T-helper 1 cell treated with Interleukin-12 subunit alpha and Interleukin-12 subunit beta and Interleukin-4 antibody, amounts not matched to agents 30 μg/mL and 1 μg/mL, for 36 hours (primary cell): Measurements from ENCODE around the gene STARD9.
A peak's percentile ranks its signal among the peaks of the same experiment; 100 is the strongest.

Experiments
- H3K27ac Mint-ChIP-seq: one replicate; pipeline ENCODE4 v1.8.0; 2021; ENCODE audit warnings: mild to moderate bottlenecking, mixed read lengths
- H3K27me3 Mint-ChIP-seq: one replicate; pipeline ENCODE4 v1.8.0; 2021; ENCODE audit warnings: low read depth, mixed read lengths
- H3K36me3 Mint-ChIP-seq: one replicate; pipeline ENCODE4 v1.8.0; 2021; ENCODE audit warnings: low read depth, mixed read lengths
- H3K4me1 Mint-ChIP-seq: one replicate; pipeline ENCODE4 v1.8.0; 2021; ENCODE audit warnings: low read depth, mixed read lengths
- H3K4me3 Mint-ChIP-seq: one replicate; pipeline ENCODE4 v1.8.0; 2021; ENCODE audit warnings: mild to moderate bottlenecking, moderate library complexity, mixed read lengths
- H3K9me3 Mint-ChIP-seq: one replicate; pipeline ENCODE4 v1.8.0; 2021; ENCODE audit warnings: mixed read lengths

STARD9 gene

DNA sequence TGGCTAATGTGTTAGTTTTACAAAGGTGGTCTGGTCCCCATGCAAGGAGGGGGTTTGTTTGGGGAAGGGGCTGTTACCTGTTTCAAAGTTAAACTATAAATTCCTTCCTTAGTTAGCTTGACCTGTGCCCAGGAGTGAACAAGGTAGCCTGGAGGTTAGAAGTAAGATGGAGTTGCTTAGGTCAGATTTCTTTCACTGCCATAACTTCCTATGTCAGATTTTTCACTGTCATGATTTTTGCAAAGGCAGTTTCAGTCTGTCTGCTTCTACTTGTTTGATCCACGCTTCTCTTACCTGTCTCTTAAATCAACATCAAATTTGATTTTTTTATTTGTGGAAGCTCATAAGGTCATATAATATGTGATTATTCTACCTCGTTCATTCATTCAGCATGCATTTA is 28.6 kb downstream of the STARD9 start:
- H3K4me1 Mint-ChIP-seq, result peaks cover 40% of the 10 kb centered on the region
- H3K27me3 Mint-ChIP-seq, result no peaks in the 10 kb centered on the region
- H3K4me3 Mint-ChIP-seq, result no peak overlapping the region
- no peaks in the 10 kb centered on the region for H3K9me3 Mint-ChIP-seq
- H3K36me3 Mint-ChIP-seq, result peaks cover 8% of the 10 kb centered on the region
- H3K27ac Mint-ChIP-seq, result peak overlapping the region; percentile 79

GRCh38 chr15:42604894-42605744 is 29.7 kb downstream of the STARD9 start:
- Mint-ChIP-seq H3K4me1 (peaks cover 43% of the 10 kb centered on the region), H3K27ac (peak overlapping the region; percentile 91), H3K36me3 (peaks cover 5% of the 10 kb centered on the region), H3K9me3 (no peaks in the 10 kb centered on the region), H3K27me3 (no peaks in the 10 kb centered on the region), H3K4me3 (peak overlapping the region; percentile 53)

- peak overlapping the region; percentile 53 for H3K4me3 Mint-ChIP-seq
- H3K27ac Mint-ChIP-seq, result peak overlapping the region; percentile 91
- peaks cover 4% of the 10 kb centered on the region for H3K36me3 Mint-ChIP-seq
- H3K4me1 Mint-ChIP-seq, result peaks cover 44% of the 10 kb centered on the region
- no peaks in the 10 kb centered on the region for H3K9me3 Mint-ChIP-seq
- no peaks in the 10 kb centered on the region for H3K27me3 Mint-ChIP-seq
Observed at GRCh38 chr15:42605796-42606195, 30.4 kb downstream of the STARD9 start.

DNA sequence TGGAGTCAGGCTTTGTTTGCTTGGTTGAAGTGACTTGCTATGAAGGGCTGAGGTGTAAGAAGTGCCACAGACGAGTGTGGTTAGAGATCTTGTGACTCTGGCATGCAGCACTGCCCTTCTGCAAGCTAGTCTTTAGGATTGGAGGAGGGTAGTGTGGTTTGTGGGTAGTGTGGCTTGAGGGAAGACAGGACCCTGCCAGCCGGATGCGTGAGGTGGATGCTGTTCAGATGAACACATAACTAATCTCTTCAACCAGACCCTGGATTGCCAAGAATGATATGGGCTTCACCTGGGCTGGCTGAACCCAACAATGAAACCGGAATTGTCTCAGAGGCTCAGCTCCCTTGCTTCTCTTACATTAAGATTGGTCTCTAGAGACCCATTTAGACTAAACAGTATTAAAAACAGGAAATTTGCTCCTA is 32.7 kb downstream of the STARD9 start:
- H3K9me3 Mint-ChIP-seq, result no peaks in the 10 kb centered on the region
- H3K4me3 Mint-ChIP-seq, result peak overlapping the region; percentile 35
- H3K4me1 Mint-ChIP-seq, result peaks cover 44% of the 10 kb centered on the region
- no peaks in the 10 kb centered on the region for H3K27me3 Mint-ChIP-seq
- peak overlapping the region; percentile 76 for H3K27ac Mint-ChIP-seq
- no peaks in the 10 kb centered on the region for H3K36me3 Mint-ChIP-seq

GRCh38 chr15:42608752-42609488 is 33.5 kb downstream of the STARD9 start:
- Mint-ChIP-seq H3K36me3 (no peaks in the 10 kb centered on the region), H3K9me3 (no peaks in the 10 kb centered on the region), H3K27me3 (no peaks in the 10 kb centered on the region), H3K4me1 (peaks cover 39% of the 10 kb centered on the region), H3K4me3 (peak overlapping the region; percentile 37), H3K27ac (peak overlapping the region; percentile 63)

- H3K4me1 Mint-ChIP-seq, result peaks cover 20% of the 10 kb centered on the region
- no peaks in the 10 kb centered on the region for H3K27me3 Mint-ChIP-seq
- no peak overlapping the region for H3K27ac Mint-ChIP-seq
- no peaks in the 10 kb centered on the region for H3K36me3 Mint-ChIP-seq
- H3K9me3 Mint-ChIP-seq, result no peaks in the 10 kb centered on the region
- H3K4me3 Mint-ChIP-seq, result no peak overlapping the region
Observed at GRCh38 chr15:42611532-42611931, 36.1 kb downstream of the STARD9 start.

DNA sequence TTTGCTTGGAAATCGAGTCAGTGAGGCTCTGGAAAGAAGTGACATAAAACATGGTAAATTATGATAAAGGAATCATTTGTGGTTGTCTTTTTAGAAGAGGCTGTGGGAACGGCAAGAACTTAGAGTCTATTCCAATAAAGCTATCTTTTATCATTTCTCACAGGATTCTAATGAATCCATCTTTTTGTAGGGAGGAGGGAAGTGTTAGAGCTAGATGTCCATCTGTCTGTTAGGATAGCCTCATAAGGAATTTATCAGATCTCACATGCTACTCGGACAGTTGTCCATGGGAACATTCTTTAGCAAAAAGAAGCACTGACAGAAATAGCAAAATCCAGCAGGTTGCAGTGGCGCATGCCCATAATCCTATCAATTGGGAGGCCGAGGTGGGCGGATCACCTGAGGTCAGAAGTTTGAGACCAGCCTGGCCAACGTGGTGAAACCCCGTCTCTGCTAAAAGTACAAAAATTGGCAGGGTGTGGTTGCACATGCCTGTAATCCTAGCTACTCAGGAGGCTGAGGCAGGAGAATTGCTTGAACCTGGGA is 37.0 kb downstream of the STARD9 start:
- Mint-ChIP-seq H3K4me3 (no peak overlapping the region), H3K36me3 (no peaks in the 10 kb centered on the region), H3K27me3 (no peaks in the 10 kb centered on the region), H3K4me1 (peaks cover 20% of the 10 kb centered on the region), H3K9me3 (no peaks in the 10 kb centered on the region), H3K27ac (no peak overlapping the region)

DNA sequence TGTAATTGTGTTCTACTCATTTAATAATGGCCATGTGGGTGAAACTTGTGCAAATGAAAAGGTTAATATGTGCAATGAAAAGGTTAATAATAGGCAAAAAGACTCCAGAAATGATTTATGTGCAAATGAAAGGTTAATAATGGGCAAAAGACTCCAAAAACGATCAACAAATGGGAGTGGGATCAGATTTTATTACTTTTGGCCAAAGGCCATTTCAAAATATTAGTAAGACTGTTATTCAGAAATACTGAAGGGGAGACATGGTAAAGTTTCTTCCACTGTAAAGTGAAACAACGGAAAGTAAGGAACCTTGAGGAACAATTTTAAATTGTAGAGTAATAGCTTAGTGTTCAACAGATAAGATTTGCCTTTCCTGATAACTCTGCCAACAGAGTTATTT is 40.7 kb downstream of the STARD9 start:
- Mint-ChIP-seq H3K27ac (no peak overlapping the region), H3K27me3 (no peaks in the 10 kb centered on the region), H3K4me3 (no peak overlapping the region), H3K9me3 (no peaks in the 10 kb centered on the region), H3K36me3 (no peaks in the 10 kb centered on the region), H3K4me1 (peaks cover 3% of the 10 kb centered on the region)

- Mint-ChIP-seq H3K4me3 (no peak overlapping the region), H3K4me1 (peaks cover 5% of the 10 kb centered on the region), H3K9me3 (no peaks in the 10 kb centered on the region), H3K27me3 (peaks cover 5% of the 10 kb centered on the region), H3K36me3 (peaks cover 1% of the 10 kb centered on the region), H3K27ac (peak overlapping the region; percentile 20)
Observed at GRCh38 chr15:42619656-42620371, 44.4 kb downstream of the STARD9 start.

- Mint-ChIP-seq H3K27me3 (peaks cover 5% of the 10 kb centered on the region), H3K27ac (no peak overlapping the region), H3K4me1 (peaks cover 5% of the 10 kb centered on the region), H3K4me3 (no peak overlapping the region), H3K36me3 (peaks cover 1% of the 10 kb centered on the region), H3K9me3 (no peaks in the 10 kb centered on the region)
Observed at GRCh38 chr15:42621386-42621785, 46.0 kb downstream of the STARD9 start.

DNA sequence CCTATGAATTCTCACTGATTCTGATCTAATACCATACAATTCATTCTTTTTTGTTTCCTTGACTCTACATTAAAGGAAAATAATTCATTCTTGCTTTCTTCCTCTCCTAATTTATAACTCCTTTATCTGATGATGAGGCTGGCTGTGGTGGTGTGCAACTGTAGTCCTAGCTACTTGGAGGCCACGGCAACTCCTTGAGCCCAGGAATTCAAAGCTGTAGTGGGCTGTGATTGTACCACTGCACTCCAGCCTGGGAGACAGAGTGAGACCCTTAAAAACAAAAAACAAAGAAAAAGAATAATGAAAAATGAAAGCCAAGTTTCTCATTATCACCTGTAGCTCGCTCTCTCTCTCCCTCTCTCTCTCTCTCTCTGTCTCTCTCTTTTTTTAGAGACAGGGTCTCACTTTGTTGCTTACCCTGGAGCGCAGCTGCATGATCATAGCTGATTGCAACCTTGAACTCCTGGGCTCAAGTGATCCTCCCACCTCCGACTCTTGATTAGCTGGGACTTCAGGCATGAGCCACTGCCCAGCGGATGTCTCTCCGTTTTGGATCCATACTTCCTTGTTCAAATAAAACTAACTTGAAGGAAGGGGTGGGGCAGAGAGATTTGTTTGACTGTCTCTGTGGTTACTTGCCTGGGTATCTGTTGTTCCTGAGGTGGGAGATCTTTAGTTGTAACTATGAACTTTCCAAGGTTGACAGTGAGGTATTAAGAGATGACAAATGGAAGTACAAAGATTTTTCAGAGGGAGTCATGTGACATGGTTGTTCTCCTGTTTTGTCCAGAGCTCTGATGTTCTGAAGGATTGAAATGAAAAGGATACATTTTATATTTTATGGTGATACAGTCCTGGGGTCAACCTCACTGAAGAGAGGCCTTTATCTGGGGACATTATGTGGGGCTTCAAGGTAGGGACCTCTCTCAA is 46.9 kb downstream of the STARD9 start:
- peaks cover 5% of the 10 kb centered on the region for H3K4me1 Mint-ChIP-seq
- H3K9me3 Mint-ChIP-seq, result no peaks in the 10 kb centered on the region
- peaks cover 1% of the 10 kb centered on the region for H3K36me3 Mint-ChIP-seq
- no peak overlapping the region for H3K27ac Mint-ChIP-seq
- no peak overlapping the region for H3K4me3 Mint-ChIP-seq
- peaks cover 5% of the 10 kb centered on the region for H3K27me3 Mint-ChIP-seq

DNA sequence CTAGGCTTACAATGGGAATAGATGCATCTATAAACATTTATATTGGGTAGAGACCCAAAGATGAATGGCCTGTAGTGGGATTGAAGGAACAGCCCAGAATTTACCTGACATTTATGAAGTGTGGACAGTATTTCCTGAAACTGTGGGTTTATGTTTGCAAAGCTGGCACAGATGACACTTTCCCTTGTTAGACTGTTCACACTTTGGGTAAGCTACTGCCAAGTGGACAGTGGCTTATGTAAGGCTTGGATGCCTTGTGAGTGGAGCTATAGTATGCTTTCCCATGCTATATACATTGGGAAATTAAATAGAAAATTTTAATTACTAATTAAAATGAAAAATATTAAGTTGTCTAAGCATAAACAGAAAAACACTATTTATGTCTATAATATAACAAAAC is 48.5 kb downstream of the STARD9 start:
- no peak overlapping the region for H3K4me3 Mint-ChIP-seq
- peaks cover 5% of the 10 kb centered on the region for H3K27me3 Mint-ChIP-seq
- no peaks in the 10 kb centered on the region for H3K9me3 Mint-ChIP-seq
- H3K27ac Mint-ChIP-seq, result no peak overlapping the region
- peaks cover 1% of the 10 kb centered on the region for H3K36me3 Mint-ChIP-seq
- H3K4me1 Mint-ChIP-seq, result peaks cover 5% of the 10 kb centered on the region

DNA sequence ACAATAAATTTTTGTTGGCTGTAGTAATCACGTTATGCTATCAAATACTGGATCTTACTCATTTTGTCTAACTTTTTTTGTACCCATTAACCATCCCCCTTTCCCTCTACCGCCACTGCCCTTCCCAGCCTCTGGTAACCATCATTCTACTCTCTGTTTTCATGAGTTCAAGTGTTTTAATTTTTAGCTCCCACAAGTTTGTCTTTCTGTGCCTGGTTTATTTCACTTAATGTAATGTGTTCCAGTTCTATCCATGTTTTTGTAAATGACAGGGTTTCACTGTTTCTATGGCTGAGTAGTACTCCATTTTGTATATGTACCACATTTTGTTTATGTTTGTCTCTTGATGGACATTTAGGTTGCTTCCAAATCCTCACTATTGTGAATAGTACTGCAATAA is 52.1 kb downstream of the STARD9 start:
- Mint-ChIP-seq H3K27ac (no peak overlapping the region), H3K4me1 (peaks cover 5% of the 10 kb centered on the region), H3K4me3 (no peak overlapping the region), H3K27me3 (peaks cover 5% of the 10 kb centered on the region), H3K9me3 (no peaks in the 10 kb centered on the region), H3K36me3 (peaks cover 7% of the 10 kb centered on the region)
